Superior temporal gyrus (tissue), 1 donor: ENCODE results near the gene SLC12A2.

Experiments used
- DNase-seq: peaks from one replicate; pipeline ENCODE4 v3.0.0-alpha.2; 2016; ENCODE audit errors: extremely low spot score

The SLC12A2 gene

GRCh38 chr5:128097224-128097623 is 13.7 kb downstream of the SLC12A2 start:
- DNase-seq = no peak

- no peak for DNase-seq
Observed at GRCh38 chr5:128097781-128098180, 14.2 kb downstream of the SLC12A2 start.

GRCh38 chr5:128099944-128100343 is 16.4 kb downstream of the SLC12A2 start:
- DNase-seq = peak; percentile 11

- peak; percentile 78 for DNase-seq
Observed at GRCh38 chr5:128100860-128101557, 17.4 kb downstream of the SLC12A2 start.

- DNase-seq = no peak
Observed at GRCh38 chr5:128101676-128102075, 18.1 kb downstream of the SLC12A2 start.

GRCh38 chr5:128105203-128105602 is 21.6 kb downstream of the SLC12A2 start:
- no peak for DNase-seq

GRCh38 chr5:128109138-128109537 is 25.6 kb downstream of the SLC12A2 start:
- no peak for DNase-seq

- DNase-seq = no peak
Observed at GRCh38 chr5:128109766-128110165, 26.2 kb downstream of the SLC12A2 start.

GRCh38 chr5:128111818-128112448 is 28.4 kb downstream of the SLC12A2 start:
- no peak for DNase-seq

GRCh38 chr5:128116445-128116844 is 32.9 kb downstream of the SLC12A2 start:
- no peak for DNase-seq

- DNase-seq = no peak
Observed at GRCh38 chr5:128118214-128118613, 34.6 kb downstream of the SLC12A2 start.

- DNase-seq = no peak
Observed at GRCh38 chr5:128121651-128122050, 38.1 kb downstream of the SLC12A2 start.

GRCh38 chr5:128123936-128124335 is 40.4 kb downstream of the SLC12A2 start:
- DNase-seq = no peak

GRCh38 chr5:128126241-128126640 is 42.7 kb downstream of the SLC12A2 start:
- no peak for DNase-seq

GRCh38 chr5:128132499-128132898 is 48.9 kb downstream of the SLC12A2 start:
- DNase-seq = no peak

GRCh38 chr5:128135286-128135685 is 51.7 kb downstream of the SLC12A2 start:
- DNase-seq = no peak

- peak; percentile 81 for DNase-seq
Observed at GRCh38 chr5:128143911-128144310, 60.3 kb downstream of the SLC12A2 start.

- peak; percentile 52 for DNase-seq
Observed at GRCh38 chr5:128144491-128144890, 60.9 kb downstream of the SLC12A2 start.

GRCh38 chr5:128146671-128147070 is 63.1 kb downstream of the SLC12A2 start:
- DNase-seq = no peak

GRCh38 chr5:128154943-128155342 is 71.4 kb downstream of the SLC12A2 start:
- DNase-seq = no peak

- DNase-seq = no peak
Observed at GRCh38 chr5:128155776-128156175, 72.2 kb downstream of the SLC12A2 start.

GRCh38 chr5:128156521-128156920 is 73.0 kb downstream of the SLC12A2 start:
- no peak for DNase-seq

- DNase-seq = no peak
Observed at GRCh38 chr5:128158342-128158741, 74.8 kb downstream of the SLC12A2 start.

- no peak for DNase-seq
Observed at GRCh38 chr5:128163991-128164390, 80.4 kb downstream of the SLC12A2 start.
